ENCODE results near the gene PAK1IP1.

Gene PAK1IP1

DNA sequence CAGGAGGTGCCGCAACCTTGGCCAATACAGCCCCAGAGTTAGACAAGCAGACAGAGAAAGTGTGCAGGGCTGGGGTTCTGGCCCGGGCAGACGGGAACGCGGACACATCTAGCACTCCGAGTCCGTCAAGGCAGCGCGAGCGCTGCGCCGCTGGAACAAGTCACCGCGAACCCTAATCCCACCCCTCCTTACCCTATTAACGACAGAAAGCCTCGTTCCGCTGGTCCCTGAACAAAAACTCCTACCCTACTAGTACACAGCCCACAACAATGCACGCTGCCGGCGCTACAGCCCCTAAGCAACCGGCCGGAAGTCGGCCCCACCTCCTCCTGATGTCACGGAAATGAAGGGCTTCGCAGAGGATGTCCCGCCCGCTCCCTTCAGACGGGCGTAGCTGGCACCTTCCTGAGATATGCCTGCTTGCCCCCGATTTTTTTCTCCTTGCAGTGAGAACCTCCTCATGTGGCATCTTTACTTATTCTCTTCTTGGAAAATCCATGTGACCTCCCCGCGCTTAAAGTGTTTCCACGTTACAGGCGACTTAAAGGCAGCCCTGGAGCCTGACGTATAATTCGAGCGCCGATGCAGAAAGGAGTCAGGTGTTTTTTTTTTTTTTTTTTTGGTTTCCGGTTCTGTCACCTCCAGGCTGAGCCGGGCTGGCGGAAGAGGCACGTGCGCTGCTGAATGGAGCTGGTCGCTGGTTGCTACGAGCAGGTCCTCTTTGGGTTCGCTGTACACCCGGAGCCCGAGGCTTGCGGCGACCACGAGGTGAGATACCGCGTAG, at the start of gene PAK1IP1, which contains the start of gene C6orf52 (continued):
- TF ChIP-seq, protein P1, sequence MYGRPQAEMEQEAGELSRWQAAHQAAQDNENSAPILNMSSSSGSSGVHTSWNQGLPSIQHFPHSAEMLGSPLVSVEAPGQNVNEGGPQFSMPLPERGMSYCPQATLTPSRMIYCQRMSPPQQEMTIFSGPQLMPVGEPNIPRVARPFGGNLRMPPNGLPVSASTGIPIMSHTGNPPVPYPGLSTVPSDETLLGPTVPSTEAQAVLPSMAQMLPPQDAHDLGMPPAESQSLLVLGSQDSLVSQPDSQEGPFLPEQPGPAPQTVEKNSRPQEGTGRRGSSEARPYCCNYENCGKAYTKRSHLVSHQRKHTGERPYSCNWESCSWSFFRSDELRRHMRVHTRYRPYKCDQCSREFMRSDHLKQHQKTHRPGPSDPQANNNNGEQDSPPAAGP (tag by site-specific recombination; IDR thresholded peaks at IDR 0.05), result peak; percentile 80; the same call in 1 of the 2 replicates
- TF ChIP-seq, protein P2, sequence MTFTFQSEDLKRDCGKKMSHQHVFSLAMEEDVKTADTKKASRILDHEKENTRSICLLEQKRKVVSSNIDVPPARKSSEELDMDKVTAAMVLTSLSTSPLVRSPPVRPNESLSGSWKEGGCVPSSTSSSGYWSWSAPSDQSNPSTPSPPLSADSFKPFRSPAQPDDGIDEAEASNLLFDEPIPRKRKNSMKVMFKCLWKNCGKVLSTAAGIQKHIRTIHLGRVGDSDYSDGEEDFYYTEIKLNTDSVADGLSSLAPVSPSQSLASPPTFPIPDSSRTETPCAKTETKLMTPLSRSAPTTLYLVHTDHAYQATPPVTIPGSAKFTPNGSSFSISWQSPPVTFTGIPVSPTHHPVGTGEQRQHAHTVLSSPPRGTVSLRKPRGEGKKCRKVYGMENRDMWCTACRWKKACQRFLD (tag by site-specific recombination; IDR thresholded peaks at IDR 0.05), result no peak
- peak; percentile 100 for TF ChIP-seq ZBTB48 (tag by site-specific recombination; IDR thresholded peaks at IDR 0.05)
- TF ChIP-seq KLF1 (tag by site-specific recombination; IDR thresholded peaks at IDR 0.05), result peak; percentile 59
- no peak for TF ChIP-seq ZFP41 (tag by site-specific recombination; IDR thresholded peaks at IDR 0.05; ENCODE audit: borderline replicate concordance)
- TF ChIP-seq ZBTB20 (tag by site-specific recombination; IDR thresholded peaks at IDR 0.05), result peak; percentile 94
- no peak for TF ChIP-seq BCL11A (tag by site-specific recombination; IDR thresholded peaks at IDR 0.05; ENCODE audit: low read depth)
- no peak for TF ChIP-seq ZNF510 (tag by site-specific recombination; IDR thresholded peaks at IDR 0.05; ENCODE audit: insufficient replicate concordance)
- TF ChIP-seq ZBTB17 (tag by site-specific recombination; IDR thresholded peaks at IDR 0.05), result peak; percentile 97
- TF ChIP-seq ZNF768 (tag by site-specific recombination; IDR thresholded peaks at IDR 0.05), result no peak
- 0 out of 2 replicates have a peak, but pooled peaks have one; percentile 70 for TF ChIP-seq PBX3 (CRISPR knock-in tag; IDR thresholded peaks at IDR 0.05)
- no peak for TF ChIP-seq SCRT2 (tag by site-specific recombination; IDR thresholded peaks at IDR 0.05)
- TF ChIP-seq ZFP3 (tag by site-specific recombination; IDR thresholded peaks at IDR 0.05; ENCODE audit: low read depth), result 0 out of 2 replicates have a peak, but pooled peaks have one; percentile 7
- peak; percentile 91 for TF ChIP-seq ZNF660 (tag by site-specific recombination; IDR thresholded peaks at IDR 0.05)
- TF ChIP-seq OVOL3 (tag by site-specific recombination; IDR thresholded peaks at IDR 0.05), result no peak
- 0 out of 2 replicates have a peak, but pooled peaks have one; percentile 56 for TF ChIP-seq BCL6B (tag by site-specific recombination; IDR thresholded peaks at IDR 0.05)
- no peak for TF ChIP-seq ZNF140 (tag by site-specific recombination; IDR thresholded peaks at IDR 0.05)
- no peak for TF ChIP-seq ZNF521 (tag by site-specific recombination; IDR thresholded peaks at IDR 0.05)
- TF ChIP-seq YY2 (tag by site-specific recombination; IDR thresholded peaks at IDR 0.05), result 0 out of 2 replicates have a peak, but pooled peaks have one; percentile 25
- no peak for TF ChIP-seq ZNF530 (tag by site-specific recombination; IDR thresholded peaks at IDR 0.05; ENCODE audit: low read depth)
- peak; percentile 93 for TF ChIP-seq ZBTB8A (tag by site-specific recombination; IDR thresholded peaks at IDR 0.05)
- no peak for TF ChIP-seq MZF1 (tag by site-specific recombination; IDR thresholded peaks at IDR 0.05; ENCODE audit: borderline replicate concordance)
- TF ChIP-seq SALL2 (tag by site-specific recombination; IDR thresholded peaks at IDR 0.05; ENCODE audit: borderline replicate concordance), result no peak
- TF ChIP-seq, protein P3, sequence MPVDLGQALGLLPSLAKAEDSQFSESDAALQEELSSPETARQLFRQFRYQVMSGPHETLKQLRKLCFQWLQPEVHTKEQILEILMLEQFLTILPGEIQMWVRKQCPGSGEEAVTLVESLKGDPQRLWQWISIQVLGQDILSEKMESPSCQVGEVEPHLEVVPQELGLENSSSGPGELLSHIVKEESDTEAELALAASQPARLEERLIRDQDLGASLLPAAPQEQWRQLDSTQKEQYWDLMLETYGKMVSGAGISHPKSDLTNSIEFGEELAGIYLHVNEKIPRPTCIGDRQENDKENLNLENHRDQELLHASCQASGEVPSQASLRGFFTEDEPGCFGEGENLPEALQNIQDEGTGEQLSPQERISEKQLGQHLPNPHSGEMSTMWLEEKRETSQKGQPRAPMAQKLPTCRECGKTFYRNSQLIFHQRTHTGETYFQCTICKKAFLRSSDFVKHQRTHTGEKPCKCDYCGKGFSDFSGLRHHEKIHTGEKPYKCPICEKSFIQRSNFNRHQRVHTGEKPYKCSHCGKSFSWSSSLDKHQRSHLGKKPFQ (tag by site-specific recombination; IDR thresholded peaks at IDR 0.05), result 0 out of 2 replicates have a peak, but pooled peaks have one; percentile 34
- TF ChIP-seq ZXDB (tag by site-specific recombination; IDR thresholded peaks at IDR 0.05), result peak; percentile 97
- TF ChIP-seq RBAK (tag by site-specific recombination; IDR thresholded peaks at IDR 0.05), result no peak
- TF ChIP-seq GLIS1 (tag by site-specific recombination; IDR thresholded peaks at IDR 0.05), result no peak
- TF ChIP-seq, protein P4, sequence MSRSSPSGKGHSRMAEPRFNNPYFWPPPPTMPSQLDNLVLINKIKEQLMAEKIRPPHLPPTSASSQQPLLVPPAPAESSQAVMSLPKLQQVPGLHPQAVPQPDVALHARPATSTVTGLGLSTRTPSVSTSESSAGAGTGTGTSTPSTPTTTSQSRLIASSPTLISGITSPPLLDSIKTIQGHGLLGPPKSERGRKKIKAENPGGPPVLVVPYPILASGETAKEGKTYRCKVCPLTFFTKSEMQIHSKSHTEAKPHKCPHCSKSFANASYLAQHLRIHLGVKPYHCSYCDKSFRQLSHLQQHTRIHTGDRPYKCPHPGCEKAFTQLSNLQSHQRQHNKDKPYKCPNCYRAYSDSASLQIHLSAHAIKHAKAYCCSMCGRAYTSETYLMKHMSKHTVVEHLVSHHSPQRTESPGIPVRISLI (tag by site-specific recombination; IDR thresholded peaks at IDR 0.05), result peak; percentile 100
- no peak for TF ChIP-seq ZNF785 (tag by site-specific recombination; IDR thresholded peaks at IDR 0.05)
- TF ChIP-seq ZNF175 (tag by site-specific recombination; IDR thresholded peaks at IDR 0.05), result no peak
- TF ChIP-seq ZNF214 (tag by site-specific recombination; IDR thresholded peaks at IDR 0.05; ENCODE audit: borderline replicate concordance), result no peak

Data from HEK293 (cell line).